ENCODE data around the gene EPHA8.

EPHA8 gene

GRCh38 chr1:22612671-22613571 is 49.6 kb downstream of the EPHA8 start:
- no peak overlapping the region for H3K4me3 ChIP-seq (ENCODE audit: insufficient read depth, low read depth, low read length, poor library complexity, severe bottlenecking)
- H3K27me3 ChIP-seq (replicated peaks; ENCODE audit: control insufficient read depth, insufficient read depth, low read length, poor library complexity, severe bottlenecking) = peaks cover 10% of the 10 kb centered on the region
- DNase-seq = no peak
- no peak overlapping the region for H3K27ac ChIP-seq (ENCODE audit: insufficient read depth, low read length, poor library complexity, severe bottlenecking)
- no peaks in the 10 kb centered on the region for H3K36me3 ChIP-seq (ENCODE audit: control insufficient read depth, insufficient read depth, low read length)
- H3K4me1 ChIP-seq (ENCODE audit: control insufficient read depth, insufficient read depth, low read length, poor library complexity, severe bottlenecking) = no peaks in the 10 kb centered on the region
- no peaks in the 10 kb centered on the region for H3K9me3 ChIP-seq (ENCODE audit: control insufficient read depth, low read length)

DNA sequence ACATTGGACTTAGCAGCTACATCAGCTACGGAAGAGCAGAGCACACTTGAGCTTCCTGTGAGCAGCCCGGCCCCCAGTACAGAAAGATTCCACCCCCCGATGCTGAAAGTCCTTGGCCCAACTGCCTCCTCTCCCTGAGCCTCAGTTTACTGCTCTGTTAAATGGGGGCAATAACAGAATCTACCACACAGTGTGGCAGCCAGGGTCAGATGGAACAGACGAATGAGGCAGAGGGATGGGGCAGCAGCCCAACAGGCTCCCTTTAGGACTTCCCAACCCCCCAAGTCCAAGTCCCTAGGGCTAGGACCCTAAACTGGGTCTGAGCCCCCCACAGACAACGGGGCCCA is 50.3 kb downstream of the EPHA8 start:
- no peak for DNase-seq
- Histone ChIP-seq H3K9me3 (ENCODE audit: control insufficient read depth, low read length) (no peaks in the 10 kb centered on the region), H3K36me3 (ENCODE audit: control insufficient read depth, insufficient read depth, low read length) (no peaks in the 10 kb centered on the region), H3K27me3 (replicated peaks; ENCODE audit: control insufficient read depth, insufficient read depth, low read length, poor library complexity, severe bottlenecking) (peaks cover 10% of the 10 kb centered on the region), H3K4me1 (ENCODE audit: control insufficient read depth, insufficient read depth, low read length, poor library complexity, severe bottlenecking) (no peaks in the 10 kb centered on the region), H3K4me3 (ENCODE audit: insufficient read depth, low read depth, low read length, poor library complexity, severe bottlenecking) (no peak overlapping the region), H3K27ac (ENCODE audit: insufficient read depth, low read length, poor library complexity, severe bottlenecking) (no peak overlapping the region)

- H3K4me1 ChIP-seq (ENCODE audit: control insufficient read depth, insufficient read depth, low read length, poor library complexity, severe bottlenecking) = no peaks in the 10 kb centered on the region
- H3K9me3 ChIP-seq (ENCODE audit: control insufficient read depth, low read length) = no peaks in the 10 kb centered on the region
- no peak overlapping the region for H3K27ac ChIP-seq (ENCODE audit: insufficient read depth, low read length, poor library complexity, severe bottlenecking)
- H3K27me3 ChIP-seq (replicated peaks; ENCODE audit: control insufficient read depth, insufficient read depth, low read length, poor library complexity, severe bottlenecking) = peaks cover 10% of the 10 kb centered on the region
- DNase-seq = no peak
- H3K36me3 ChIP-seq (ENCODE audit: control insufficient read depth, insufficient read depth, low read length) = no peaks in the 10 kb centered on the region
- H3K4me3 ChIP-seq (ENCODE audit: insufficient read depth, low read depth, low read length, poor library complexity, severe bottlenecking) = no peak overlapping the region
These were observed 50.7 kb downstream of the EPHA8 start for GRCh38 chr1:22613951-22614350.

- Histone ChIP-seq H3K4me1 (ENCODE audit: control insufficient read depth, insufficient read depth, low read length, poor library complexity, severe bottlenecking) (no peaks in the 10 kb centered on the region), H3K36me3 (ENCODE audit: control insufficient read depth, insufficient read depth, low read length) (no peaks in the 10 kb centered on the region), H3K4me3 (ENCODE audit: insufficient read depth, low read depth, low read length, poor library complexity, severe bottlenecking) (no peak overlapping the region), H3K27me3 (replicated peaks; ENCODE audit: control insufficient read depth, insufficient read depth, low read length, poor library complexity, severe bottlenecking) (peaks cover 8% of the 10 kb centered on the region), H3K9me3 (ENCODE audit: control insufficient read depth, low read length) (no peaks in the 10 kb centered on the region), H3K27ac (ENCODE audit: insufficient read depth, low read length, poor library complexity, severe bottlenecking) (no peak overlapping the region)
- no peak for DNase-seq
These were observed 52.6 kb downstream of the EPHA8 start for GRCh38 chr1:22615886-22616285.

DNA sequence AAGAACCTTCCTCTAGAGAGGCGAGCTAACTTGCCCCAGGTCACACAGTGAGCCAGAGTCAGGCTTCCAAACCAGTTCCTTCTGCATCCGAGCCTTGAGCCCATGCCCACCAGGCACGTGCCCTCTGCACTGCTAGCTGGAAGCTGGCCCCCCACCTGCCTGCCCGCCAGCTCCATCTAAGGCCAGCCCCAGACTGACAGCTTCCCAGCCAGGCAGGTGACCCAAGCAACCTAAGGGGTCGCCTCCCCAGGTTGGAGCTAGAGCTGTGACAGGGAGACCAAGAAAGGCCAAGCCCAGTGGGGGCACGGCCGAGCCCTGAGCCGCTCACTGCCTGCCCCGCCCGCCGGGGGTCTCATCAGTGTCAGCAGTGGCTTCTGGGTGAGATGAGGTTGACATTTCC is 53.3 kb downstream of the EPHA8 start:
- H3K27me3 ChIP-seq (replicated peaks; ENCODE audit: control insufficient read depth, insufficient read depth, low read length, poor library complexity, severe bottlenecking) = peaks cover 4% of the 10 kb centered on the region

DNA sequence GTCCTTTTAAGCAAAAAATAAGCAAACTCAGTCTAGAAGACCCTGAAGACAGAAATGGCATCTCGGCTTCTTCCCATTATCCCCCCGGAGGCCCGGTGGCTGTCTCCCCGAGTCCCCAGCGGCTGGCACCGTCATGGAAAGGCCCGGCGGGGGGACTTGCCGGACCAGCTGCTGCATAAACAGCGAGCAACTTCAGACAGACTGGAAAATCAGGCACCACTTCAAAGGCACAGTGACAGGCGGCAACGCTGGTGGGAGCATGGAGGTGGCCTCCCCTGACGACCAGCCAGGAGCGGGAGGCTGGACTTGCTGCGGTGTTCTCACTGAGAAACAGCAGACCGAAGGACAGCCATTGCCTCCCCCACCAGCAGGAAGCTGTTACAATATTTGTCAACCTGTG is 54.8 kb downstream of the EPHA8 start:
- H3K4me1 ChIP-seq (ENCODE audit: control insufficient read depth, insufficient read depth, low read length, poor library complexity, severe bottlenecking) = no peaks in the 10 kb centered on the region
- H3K27me3 ChIP-seq (replicated peaks; ENCODE audit: control insufficient read depth, insufficient read depth, low read length, poor library complexity, severe bottlenecking) = no peaks in the 10 kb centered on the region
- H3K4me3 ChIP-seq (ENCODE audit: insufficient read depth, low read depth, low read length, poor library complexity, severe bottlenecking) = no peak overlapping the region
- no peak for DNase-seq
- H3K9me3 ChIP-seq (ENCODE audit: control insufficient read depth, low read length) = no peaks in the 10 kb centered on the region
- H3K27ac ChIP-seq (ENCODE audit: insufficient read depth, low read length, poor library complexity, severe bottlenecking) = no peak overlapping the region
- no peaks in the 10 kb centered on the region for H3K36me3 ChIP-seq (ENCODE audit: control insufficient read depth, insufficient read depth, low read length)

More for the DNA sequence above, 53.3 kb downstream of the EPHA8 start:
- H3K9me3 ChIP-seq (ENCODE audit: control insufficient read depth, low read length) = no peaks in the 10 kb centered on the region
- H3K4me3 ChIP-seq (ENCODE audit: insufficient read depth, low read depth, low read length, poor library complexity, severe bottlenecking) = no peak overlapping the region
- H3K27ac ChIP-seq (ENCODE audit: insufficient read depth, low read length, poor library complexity, severe bottlenecking) = no peak overlapping the region
- no peaks in the 10 kb centered on the region for H3K36me3 ChIP-seq (ENCODE audit: control insufficient read depth, insufficient read depth, low read length)
- no peak for DNase-seq
- H3K4me1 ChIP-seq (ENCODE audit: control insufficient read depth, insufficient read depth, low read length, poor library complexity, severe bottlenecking) = no peaks in the 10 kb centered on the region

DNA sequence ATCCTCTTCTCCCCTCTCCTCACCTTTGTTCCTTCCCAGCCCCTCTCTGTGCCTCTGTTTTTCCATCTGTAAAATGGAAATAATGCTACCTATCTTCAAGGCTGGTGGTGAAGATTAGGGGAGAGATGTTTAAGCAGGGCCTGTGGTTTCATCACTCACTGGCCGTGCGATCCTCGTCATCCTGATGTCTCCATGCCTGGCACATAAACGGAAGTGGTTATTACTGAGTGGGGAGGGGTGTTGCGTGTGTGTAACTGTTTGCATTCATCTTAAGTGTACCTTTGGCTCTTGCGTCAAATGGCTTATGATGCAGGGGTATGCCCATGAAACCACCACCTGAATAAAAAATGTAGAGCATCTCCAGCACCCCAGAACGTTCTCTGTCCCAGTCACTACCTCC is 56.0 kb downstream of the EPHA8 start:
- no peaks in the 10 kb centered on the region for H3K27me3 ChIP-seq (replicated peaks; ENCODE audit: control insufficient read depth, insufficient read depth, low read length, poor library complexity, severe bottlenecking)
- no peaks in the 10 kb centered on the region for H3K9me3 ChIP-seq (ENCODE audit: control insufficient read depth, low read length)
- H3K4me3 ChIP-seq (ENCODE audit: insufficient read depth, low read depth, low read length, poor library complexity, severe bottlenecking) = no peak overlapping the region
- no peaks in the 10 kb centered on the region for H3K36me3 ChIP-seq (ENCODE audit: control insufficient read depth, insufficient read depth, low read length)
- no peak overlapping the region for H3K27ac ChIP-seq (ENCODE audit: insufficient read depth, low read length, poor library complexity, severe bottlenecking)
- DNase-seq = no peak
- no peaks in the 10 kb centered on the region for H3K4me1 ChIP-seq (ENCODE audit: control insufficient read depth, insufficient read depth, low read length, poor library complexity, severe bottlenecking)

DNA sequence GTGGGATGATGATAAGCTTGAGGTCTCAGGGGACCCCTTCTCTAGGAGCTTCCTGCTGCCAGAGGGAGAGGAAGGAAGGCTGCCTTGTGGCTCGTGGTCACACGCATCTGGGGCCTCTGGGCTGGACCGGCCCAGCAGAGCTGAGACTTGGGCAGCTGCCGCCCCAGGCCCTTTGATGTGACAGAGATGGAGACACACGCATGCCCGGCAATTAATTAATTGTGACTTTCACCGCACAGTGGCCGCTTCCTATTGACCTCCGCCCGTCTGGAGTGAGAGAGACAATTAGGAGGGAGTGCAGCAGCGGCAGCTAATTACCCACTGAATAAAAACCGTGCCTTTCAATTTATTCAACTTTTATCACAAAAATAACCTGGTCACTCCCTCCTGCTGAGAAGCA is 56.5 kb downstream of the EPHA8 start:
- no peak for DNase-seq
- Histone ChIP-seq H3K27ac (ENCODE audit: insufficient read depth, low read length, poor library complexity, severe bottlenecking) (no peak overlapping the region), H3K36me3 (ENCODE audit: control insufficient read depth, insufficient read depth, low read length) (no peaks in the 10 kb centered on the region), H3K4me3 (ENCODE audit: insufficient read depth, low read depth, low read length, poor library complexity, severe bottlenecking) (no peak overlapping the region), H3K4me1 (ENCODE audit: control insufficient read depth, insufficient read depth, low read length, poor library complexity, severe bottlenecking) (no peaks in the 10 kb centered on the region), H3K9me3 (ENCODE audit: control insufficient read depth, low read length) (no peaks in the 10 kb centered on the region), H3K27me3 (replicated peaks; ENCODE audit: control insufficient read depth, insufficient read depth, low read length, poor library complexity, severe bottlenecking) (no peaks in the 10 kb centered on the region)

DNA sequence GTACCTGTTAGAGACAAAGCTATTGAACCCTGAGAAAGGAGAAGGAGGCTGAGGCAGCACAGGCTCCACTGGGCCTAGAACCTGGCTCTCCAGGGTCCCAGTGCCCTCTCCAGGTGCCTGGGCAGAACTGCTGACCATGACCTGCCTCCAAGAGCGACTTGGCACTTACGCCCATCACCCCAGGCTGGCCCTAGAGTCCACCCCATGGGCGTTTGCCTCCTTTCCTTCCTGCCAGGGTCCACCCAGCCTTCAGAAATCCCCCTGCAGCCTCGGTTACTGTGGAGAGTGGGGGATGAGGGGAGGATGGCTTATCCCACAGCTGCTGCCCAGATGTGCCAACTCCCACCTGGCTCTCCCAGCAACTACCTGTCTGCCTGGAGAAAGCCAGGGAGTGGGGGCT is 58.5 kb downstream of the EPHA8 start:
- H3K9me3 ChIP-seq (ENCODE audit: control insufficient read depth, low read length) = no peaks in the 10 kb centered on the region
- H3K36me3 ChIP-seq (ENCODE audit: control insufficient read depth, insufficient read depth, low read length) = no peaks in the 10 kb centered on the region
- H3K4me3 ChIP-seq (ENCODE audit: insufficient read depth, low read depth, low read length, poor library complexity, severe bottlenecking) = no peak overlapping the region
- DNase-seq = no peak
- H3K27me3 ChIP-seq (replicated peaks; ENCODE audit: control insufficient read depth, insufficient read depth, low read length, poor library complexity, severe bottlenecking) = peaks cover 4% of the 10 kb centered on the region
- no peak overlapping the region for H3K27ac ChIP-seq (ENCODE audit: insufficient read depth, low read length, poor library complexity, severe bottlenecking)
- H3K4me1 ChIP-seq (ENCODE audit: control insufficient read depth, insufficient read depth, low read length, poor library complexity, severe bottlenecking) = no peaks in the 10 kb centered on the region

GRCh38 chr1:22625262-22625925 is 62.1 kb downstream of the EPHA8 start:
- Histone ChIP-seq H3K9me3 (ENCODE audit: control insufficient read depth, low read length) (no peaks in the 10 kb centered on the region), H3K4me3 (ENCODE audit: insufficient read depth, low read depth, low read length, poor library complexity, severe bottlenecking) (no peak overlapping the region), H3K36me3 (ENCODE audit: control insufficient read depth, insufficient read depth, low read length) (no peaks in the 10 kb centered on the region), H3K27ac (ENCODE audit: insufficient read depth, low read length, poor library complexity, severe bottlenecking) (no peak overlapping the region), H3K4me1 (ENCODE audit: control insufficient read depth, insufficient read depth, low read length, poor library complexity, severe bottlenecking) (no peaks in the 10 kb centered on the region), H3K27me3 (replicated peaks; ENCODE audit: control insufficient read depth, insufficient read depth, low read length, poor library complexity, severe bottlenecking) (peaks cover 4% of the 10 kb centered on the region)
- DNase-seq = no peak

All from effector memory CD4-positive, alpha-beta T cell (primary cell).